Measurements from ENCODE around the gene KIFC3.
"Not testable (repeated sequence)": the region's sequence is repeated elsewhere in the genome, so short reads cannot be mapped to it uniquely, and the experiment has no call there.

The KIFC3 gene

DNA sequence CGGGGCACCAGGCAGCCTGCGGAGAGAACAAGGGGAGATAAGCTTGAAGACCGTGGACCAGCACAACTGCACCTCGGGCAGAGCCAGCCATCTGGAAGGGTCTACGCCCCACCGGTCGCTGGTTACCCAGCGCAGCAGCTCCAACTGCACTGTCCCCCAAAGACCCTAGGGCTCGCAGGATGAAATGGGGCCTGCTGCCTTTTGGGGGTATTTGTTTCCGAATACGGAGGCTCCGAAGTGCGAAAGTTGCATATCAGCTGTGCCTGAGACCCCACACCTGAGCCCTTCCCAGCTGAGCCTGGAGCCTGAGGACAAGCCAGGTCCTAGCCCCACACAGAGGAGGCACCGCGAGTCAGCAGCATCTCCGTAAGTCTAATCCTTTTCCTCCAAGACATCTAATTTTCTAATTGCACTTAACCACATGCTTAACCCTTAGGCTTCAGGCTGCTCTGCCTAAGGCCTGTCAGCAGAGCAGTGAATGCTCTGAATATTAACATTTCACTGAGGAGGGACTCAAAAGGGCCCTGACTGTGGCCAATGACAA is 4.0 kb downstream of the KIFC3 start:
- H3K36me3 Mint-ChIP-seq (ENCODE audit: low read depth): no peaks in the 10 kb centered on the region

GRCh38 chr16:57797526-57798266 is 4.6 kb downstream of the KIFC3 start:
- Mint-ChIP-seq H3K36me3 (ENCODE audit: low read depth) (no peaks in the 10 kb centered on the region), H3K4me1 (peaks cover 52% of the 10 kb centered on the region), H3K27me3 (ENCODE audit: low read depth, poor library complexity) (peaks cover 43% of the 10 kb centered on the region), H3K4me3 (peak overlapping the region; percentile 64), H3K27ac (no peak overlapping the region), H3K9me3 (no peaks in the 10 kb centered on the region)
- TF ChIP-seq, protein P1, sequence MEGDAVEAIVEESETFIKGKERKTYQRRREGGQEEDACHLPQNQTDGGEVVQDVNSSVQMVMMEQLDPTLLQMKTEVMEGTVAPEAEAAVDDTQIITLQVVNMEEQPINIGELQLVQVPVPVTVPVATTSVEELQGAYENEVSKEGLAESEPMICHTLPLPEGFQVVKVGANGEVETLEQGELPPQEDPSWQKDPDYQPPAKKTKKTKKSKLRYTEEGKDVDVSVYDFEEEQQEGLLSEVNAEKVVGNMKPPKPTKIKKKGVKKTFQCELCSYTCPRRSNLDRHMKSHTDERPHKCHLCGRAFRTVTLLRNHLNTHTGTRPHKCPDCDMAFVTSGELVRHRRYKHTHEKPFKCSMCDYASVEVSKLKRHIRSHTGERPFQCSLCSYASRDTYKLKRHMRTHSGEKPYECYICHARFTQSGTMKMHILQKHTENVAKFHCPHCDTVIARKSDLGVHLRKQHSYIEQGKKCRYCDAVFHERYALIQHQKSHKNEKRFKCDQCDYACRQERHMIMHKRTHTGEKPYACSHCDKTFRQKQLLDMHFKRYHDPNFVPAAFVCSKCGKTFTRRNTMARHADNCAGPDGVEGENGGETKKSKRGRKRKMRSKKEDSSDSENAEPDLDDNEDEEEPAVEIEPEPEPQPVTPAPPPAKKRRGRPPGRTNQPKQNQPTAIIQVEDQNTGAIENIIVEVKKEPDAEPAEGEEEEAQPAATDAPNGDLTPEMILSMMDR (IDR thresholded peaks at IDR 0.05): no peak
- peak; percentile 64 for DNase-seq

More for the DNA sequence above, 4.0 kb downstream of the KIFC3 start:
- Mint-ChIP-seq H3K27me3 (ENCODE audit: low read depth, poor library complexity) (peaks cover 43% of the 10 kb centered on the region), H3K9me3 (no peaks in the 10 kb centered on the region), H3K4me3 (no peak overlapping the region), H3K27ac (no peak overlapping the region), H3K4me1 (peaks cover 58% of the 10 kb centered on the region)
- no peak for DNase-seq
- TF ChIP-seq, protein P1 (IDR thresholded peaks at IDR 0.05): no peak

GRCh38 chr16:57797216-57797525 is 5.1 kb downstream of the KIFC3 start:
- no peaks in the 10 kb centered on the region for H3K9me3 Mint-ChIP-seq
- H3K4me3 Mint-ChIP-seq: no peak overlapping the region
- peaks cover 49% of the 10 kb centered on the region for H3K4me1 Mint-ChIP-seq

DNA sequence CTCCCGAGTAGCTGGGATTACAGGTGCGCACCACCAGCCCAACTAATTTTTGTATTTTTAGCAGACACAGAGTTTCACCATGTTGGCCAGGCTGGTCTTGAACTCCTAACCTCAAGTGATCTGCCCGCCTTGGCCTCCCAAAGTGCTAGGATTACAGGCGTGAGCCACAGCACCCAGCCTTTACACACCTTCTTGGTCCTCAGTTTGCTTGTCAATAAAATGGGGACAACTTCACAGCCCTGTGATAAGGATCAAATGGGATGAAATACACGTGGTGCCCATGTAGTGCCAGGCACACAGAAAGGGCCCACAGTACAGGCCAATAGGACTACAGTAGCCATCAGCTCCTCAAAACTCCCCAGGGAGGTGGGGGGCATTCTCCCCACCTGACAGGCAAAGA is 6.3 kb downstream of the KIFC3 start:
- not testable (repeated sequence) for H3K36me3 Mint-ChIP-seq (ENCODE audit: low read depth); H3K9me3 Mint-ChIP-seq; DNase-seq; H3K27ac Mint-ChIP-seq; H3K4me3 Mint-ChIP-seq
- Mint-ChIP-seq H3K4me1 (peaks cover 46% of the 10 kb centered on the region), H3K27me3 (ENCODE audit: low read depth, poor library complexity) (peaks cover 46% of the 10 kb centered on the region)

More at GRCh38 chr16:57797216-57797525, 5.1 kb downstream of the KIFC3 start:
- no peaks in the 10 kb centered on the region for H3K36me3 Mint-ChIP-seq (ENCODE audit: low read depth)
- H3K27me3 Mint-ChIP-seq (ENCODE audit: low read depth, poor library complexity): peaks cover 44% of the 10 kb centered on the region
- no peak overlapping the region for H3K27ac Mint-ChIP-seq
- no peak for DNase-seq
- TF ChIP-seq, protein P1 (IDR thresholded peaks at IDR 0.05): no peak

GRCh38 chr16:57795431-57795878 is 6.8 kb downstream of the KIFC3 start:
- Mint-ChIP-seq H3K4me3 (no peak overlapping the region), H3K27me3 (ENCODE audit: low read depth, poor library complexity) (peaks cover 42% of the 10 kb centered on the region), H3K9me3 (no peaks in the 10 kb centered on the region), H3K36me3 (ENCODE audit: low read depth) (no peaks in the 10 kb centered on the region), H3K4me1 (peaks cover 41% of the 10 kb centered on the region), H3K27ac (no peak overlapping the region)
- TF ChIP-seq, protein P1 (IDR thresholded peaks at IDR 0.05): peak; percentile 46
- peak; percentile 41 for DNase-seq

GRCh38 chr16:57794849-57795430 is 7.4 kb downstream of the KIFC3 start:
- Mint-ChIP-seq H3K27ac (no peak overlapping the region), H3K36me3 (ENCODE audit: low read depth) (no peaks in the 10 kb centered on the region), H3K9me3 (no peaks in the 10 kb centered on the region), H3K4me3 (no peak overlapping the region), H3K4me1 (peaks cover 36% of the 10 kb centered on the region), H3K27me3 (ENCODE audit: low read depth, poor library complexity) (peaks cover 36% of the 10 kb centered on the region)
- DNase-seq: no peak
- TF ChIP-seq, protein P1 (IDR thresholded peaks at IDR 0.05): no peak
